ENCODE data around the gene SARM1.

Gene SARM1

DNA sequence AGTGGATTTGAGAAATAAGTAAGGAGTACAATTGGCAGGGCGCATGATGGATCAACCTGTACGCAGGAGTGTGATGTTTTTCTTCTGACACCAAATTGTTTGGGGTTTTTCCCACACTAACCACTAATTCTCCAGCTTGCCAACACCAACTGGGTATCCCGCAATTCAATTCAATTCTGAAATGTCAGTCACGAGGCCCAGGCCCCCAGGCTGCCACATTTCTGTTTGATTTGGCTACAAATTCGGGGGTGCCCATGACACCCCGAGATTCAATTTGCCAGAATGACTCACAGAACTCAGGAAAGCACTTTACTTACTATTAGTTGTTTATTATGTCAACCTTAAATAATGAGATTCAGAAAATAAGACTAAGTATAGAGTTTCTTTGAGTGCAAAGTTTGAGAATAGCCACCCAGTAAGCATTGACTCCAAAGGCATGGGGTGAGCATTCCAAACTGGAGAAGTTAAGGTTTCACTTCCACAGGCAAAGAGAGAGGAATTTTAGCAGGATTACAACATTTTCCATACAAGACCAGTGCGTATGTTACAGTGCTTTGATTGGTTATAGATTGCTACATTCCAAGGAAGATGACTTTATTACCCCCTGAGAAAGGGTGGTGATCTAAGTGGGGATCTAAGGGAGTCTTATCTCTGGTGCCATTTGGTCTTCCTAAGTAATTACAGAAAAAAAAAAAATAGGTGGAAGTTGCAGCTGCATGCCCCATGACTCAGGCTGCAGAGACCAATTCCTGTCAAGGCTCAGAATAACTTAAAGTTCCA, 23.0 kb downstream of the SARM1 start:
- DNase-seq, result no peak

GRCh38 chr17:28395426-28395825, 23.9 kb downstream of the SARM1 start:
- no peak for DNase-seq

DNA sequence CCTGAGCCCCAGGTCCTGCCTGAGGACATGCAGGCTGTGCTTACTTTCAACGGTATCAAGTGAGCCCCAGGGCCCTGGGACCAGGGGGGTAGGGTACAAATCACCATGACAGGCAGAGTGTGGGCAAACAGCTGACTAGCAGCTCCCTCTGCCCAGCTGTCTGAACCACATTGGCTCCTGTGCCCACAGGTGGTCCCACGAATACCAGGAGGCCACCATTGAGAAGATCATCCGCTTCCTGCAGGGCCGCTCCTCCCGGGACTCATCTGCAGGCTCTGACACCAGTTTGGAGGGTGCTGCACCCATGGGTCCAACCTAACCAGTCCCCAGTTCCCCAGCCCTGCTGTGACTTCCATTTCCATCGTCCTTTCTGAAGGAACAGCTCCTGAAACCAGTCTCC, 24.5 kb downstream of the SARM1 start:
- no peak for DNase-seq

DNA sequence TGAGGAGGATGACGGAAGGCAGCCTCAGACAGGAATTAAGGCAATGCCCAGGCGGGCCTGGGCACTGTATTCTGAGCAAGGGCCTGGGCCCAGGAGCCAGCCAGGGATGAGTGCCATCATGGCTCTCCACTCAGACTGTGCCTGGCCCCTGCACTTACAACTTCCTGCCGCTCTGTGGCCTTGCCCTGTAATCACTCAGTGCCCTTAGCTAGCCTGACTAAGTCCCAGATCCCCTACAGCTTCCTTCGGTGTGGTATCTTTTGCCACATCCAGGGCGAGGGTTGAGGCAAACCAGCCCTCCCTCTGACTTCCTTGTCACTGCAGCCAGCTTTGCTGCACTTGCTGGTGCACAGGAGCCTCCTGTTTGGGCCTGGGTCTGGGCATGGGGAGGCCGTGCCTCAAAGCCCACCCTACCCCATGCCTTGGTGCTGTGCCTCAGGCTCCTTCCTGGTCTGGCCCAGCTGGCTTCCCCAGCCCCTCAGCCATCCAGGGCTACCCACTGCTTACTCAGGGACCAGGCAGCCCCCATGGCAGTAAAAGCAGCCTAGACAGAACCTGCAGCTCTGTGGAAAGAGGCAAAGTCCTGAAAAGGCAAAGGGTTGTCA, 25.2 kb downstream of the SARM1 start:
- no peak for DNase-seq

DNA sequence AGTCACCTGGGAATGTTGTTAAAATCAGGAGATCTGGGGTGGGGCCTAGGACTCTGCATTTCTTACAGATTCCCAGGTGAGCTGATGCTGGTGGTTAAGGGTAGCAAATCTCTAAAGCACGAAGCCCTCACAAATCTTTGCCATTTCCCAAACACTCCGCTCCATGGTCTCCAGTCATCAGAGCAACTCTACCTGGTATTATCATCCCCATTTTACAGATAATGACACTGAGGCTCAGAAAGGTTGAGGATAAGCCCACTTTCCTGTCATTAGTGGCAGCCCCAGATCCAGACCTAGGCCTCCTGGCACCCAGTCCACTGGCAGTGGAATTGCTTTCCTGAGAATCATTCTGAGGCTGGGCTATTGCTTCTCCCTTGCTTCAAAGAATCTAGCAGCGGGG, 25.8 kb downstream of the SARM1 start:
- no peak for DNase-seq

GRCh38 chr17:28397687-28398279, 26.3 kb downstream of the SARM1 start:
- DNase-seq, result no peak

GRCh38 chr17:28398280-28398981, 26.9 kb downstream of the SARM1 start:
- no peak for DNase-seq

GRCh38 chr17:28399808-28400207, 28.3 kb downstream of the SARM1 start:
- no peak for DNase-seq

DNA sequence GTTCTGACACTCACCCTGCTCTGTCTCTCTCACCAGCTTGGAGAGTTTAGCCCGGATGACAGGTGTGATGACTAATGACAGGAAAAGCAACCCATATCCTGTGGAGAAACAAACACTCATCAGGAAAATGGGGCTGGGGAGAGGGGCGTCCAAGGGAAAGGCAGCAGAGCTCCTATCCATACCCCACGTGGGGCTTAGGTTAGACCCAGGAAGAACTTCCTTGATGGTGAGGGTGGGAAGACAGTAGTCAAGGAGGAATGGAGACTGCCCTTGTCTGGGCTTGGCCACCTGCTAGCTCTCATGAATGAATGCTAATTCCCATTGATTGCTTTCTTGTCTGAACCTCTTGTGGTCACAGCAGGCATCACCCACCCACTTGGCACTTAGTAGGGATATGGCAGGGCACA, 30.7 kb downstream of the SARM1 start:
- DNase-seq, result no peak

- DNase-seq, result no peak
Measured at GRCh38 chr17:28402844-28403243, 31.4 kb downstream of the SARM1 start.

GRCh38 chr17:28404007-28404406, 32.5 kb downstream of the SARM1 start:
- no peak for DNase-seq

DNA sequence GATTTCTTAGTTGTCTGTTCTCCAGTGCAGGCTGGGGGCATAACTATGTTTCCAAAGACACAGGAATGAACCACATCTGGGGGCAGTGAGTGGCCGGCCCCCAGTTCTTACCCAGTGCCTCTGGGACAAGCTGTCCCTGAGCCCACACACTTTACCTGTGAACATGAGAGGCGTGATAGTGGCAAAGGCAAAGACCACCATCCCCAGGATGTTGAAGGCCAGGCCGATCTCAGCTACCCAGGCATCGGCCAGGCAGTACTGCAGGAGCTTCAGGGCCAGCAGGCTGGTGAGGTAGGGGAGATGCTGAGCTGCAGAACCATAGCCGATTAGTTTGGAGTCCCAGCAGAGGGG, 32.9 kb downstream of the SARM1 start:
- DNase-seq, result no peak

- DNase-seq, result peak in 10 of 51 donors; percentile 8 to 41 (median 28)
Measured at GRCh38 chr17:28404812-28405570, 33.5 kb downstream of the SARM1 start.

DNA sequence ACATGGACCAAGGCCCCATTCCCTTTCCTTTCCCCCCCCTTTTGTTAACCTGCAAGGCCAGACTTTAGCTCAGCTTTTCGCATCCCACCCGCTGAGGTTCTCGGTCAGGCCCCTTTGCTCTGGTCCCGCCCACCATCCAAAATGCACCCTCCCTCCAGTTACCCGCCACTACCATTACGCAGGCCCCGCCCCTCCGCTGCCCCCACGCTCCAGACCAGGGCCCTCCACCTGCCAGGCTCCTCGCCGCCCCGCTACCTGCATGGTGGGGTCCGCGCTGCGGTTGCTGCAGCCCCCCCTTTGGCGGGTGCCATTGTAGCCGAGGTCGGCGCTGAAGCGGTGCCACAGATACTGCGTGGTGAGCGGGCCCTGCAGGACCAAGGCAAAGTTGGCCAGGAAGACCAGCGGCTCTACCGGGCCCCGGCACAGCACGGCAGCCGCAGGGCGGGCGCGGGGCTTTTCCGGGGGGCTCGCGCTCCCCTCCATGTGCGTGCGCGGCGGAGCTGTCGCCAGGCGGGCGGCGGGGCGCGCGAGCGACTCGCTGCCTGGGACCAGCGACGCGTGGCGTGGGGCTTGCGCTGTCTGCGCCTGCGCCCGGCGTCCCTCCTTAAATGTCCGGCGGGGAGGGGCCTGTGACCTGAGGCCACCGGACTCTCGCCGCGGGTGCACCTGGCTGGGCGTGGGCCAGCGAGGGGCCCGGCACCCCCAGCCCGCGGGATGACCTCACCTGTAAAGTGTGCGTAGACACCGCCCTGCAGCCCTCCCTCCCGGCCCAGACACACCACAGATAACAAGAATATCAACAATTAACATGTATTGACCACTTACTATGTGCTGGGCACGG, 34.4 kb downstream of the SARM1 start, which contains the start of gene SLC46A1:
SLC46A1 (minus strand) TSS at position 581 of the 841 bp plus-strand sequence; CDS start at position 483, 98 bp downstream.
- peak in 41 of 51 donors; percentile 19 to 80 (median 50) for DNase-seq

DNA sequence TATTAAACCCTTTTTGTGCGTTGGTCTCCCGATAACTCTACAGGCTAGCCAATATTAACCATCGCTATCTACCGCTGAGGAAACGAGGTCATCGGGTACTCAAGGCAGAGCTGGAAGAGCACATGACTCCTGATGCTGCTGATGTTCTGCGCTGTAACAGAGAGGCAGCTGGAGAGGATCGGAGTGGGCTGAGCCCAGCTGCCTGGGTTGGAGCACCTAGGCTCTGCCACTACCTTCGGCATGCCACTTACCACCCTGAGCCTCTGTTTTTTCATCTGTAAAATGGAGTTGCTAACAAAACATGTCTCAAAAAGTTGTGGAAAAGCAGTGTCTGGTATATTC, 35.0 kb downstream of the SARM1 start:
- peak in 3 of 51 donors; percentile 15 to 73 (median 29) for DNase-seq

- DNase-seq, result no peak
Measured at GRCh38 chr17:28407130-28407973, 35.9 kb downstream of the SARM1 start.

GRCh38 chr17:28407974-28408306, 36.4 kb downstream of the SARM1 start:
- no peak for DNase-seq

- no peak for DNase-seq
Measured at GRCh38 chr17:28412099-28412498, 40.6 kb downstream of the SARM1 start.

GRCh38 chr17:28413804-28414203, 42.3 kb downstream of the SARM1 start:
- DNase-seq, result no peak

GRCh38 chr17:28415886-28416285, 44.4 kb downstream of the SARM1 start:
- no peak for DNase-seq

All from hypothalamus (tissue), 51 donors.